ENCODE results near the gene ITPA. TPM values are rescaled to one million over a fixed set of nuclear protein-coding genes. Genes with fewer than 3 reads are reported as not detected.

Gene ITPA
- total and polyA plus RNA-seq, 2 donors (not counting 1 experiment from before 2014, with no cell fraction given): 55.5 to 65.6 TPM

DNA sequence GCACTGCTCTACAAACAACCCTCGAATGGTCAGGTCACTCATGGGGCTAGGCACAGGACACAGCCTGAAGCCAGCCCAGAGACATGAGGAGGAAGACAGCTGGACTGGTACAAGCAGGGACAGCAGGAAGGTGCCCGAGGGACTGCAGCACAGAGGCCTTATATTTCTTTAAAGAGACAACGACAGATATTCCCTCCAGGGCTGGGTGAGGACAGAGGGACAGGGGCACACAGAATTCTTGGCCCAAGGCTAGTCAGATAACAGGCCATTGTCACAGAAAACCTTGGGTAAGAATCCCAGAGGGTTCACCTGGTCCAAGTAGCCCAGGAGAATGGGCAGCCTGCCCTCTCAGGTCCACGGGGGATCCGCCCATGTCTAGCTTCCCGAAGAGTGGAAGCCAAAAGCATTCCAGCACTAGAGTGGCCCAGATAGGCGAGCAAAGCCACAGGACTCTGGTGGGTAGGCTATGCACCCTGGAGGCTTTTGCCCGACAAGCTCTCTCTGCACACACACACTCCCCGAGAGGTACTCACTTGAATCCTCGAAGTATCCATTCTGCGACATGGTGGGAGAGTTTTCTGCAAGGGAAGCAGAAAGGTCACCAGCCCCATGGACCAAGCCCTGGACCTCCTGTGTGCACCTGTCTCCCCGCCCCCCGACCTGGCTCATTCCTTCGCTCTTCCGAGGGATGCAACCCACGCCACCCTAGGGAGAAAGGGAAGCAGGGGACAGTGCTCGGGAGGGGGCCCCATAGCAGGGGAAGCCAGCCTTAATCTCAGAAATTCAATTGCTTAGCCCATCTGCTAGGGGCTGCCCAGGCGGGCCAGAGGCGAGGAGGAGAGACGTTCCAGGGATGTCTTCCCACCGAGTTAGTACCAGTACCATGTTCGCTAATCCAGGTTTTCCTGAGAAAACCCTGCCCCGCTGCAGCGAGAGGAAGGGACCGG, 28.0 kb downstream of the ITPA start:
- peaks cover 44% of the 10 kb centered on the region for H3K27me3 Mint-ChIP-seq
- Histone ChIP-seq H3K36me3 (replicated peaks in 1 of 2; ENCODE audit: control extremely low read depth in 1 of 2, control insufficient read depth in 1 of 2, extremely low read depth in 1 of 2, insufficient read depth in 2 of 2, low read length in 1 of 2) (no peaks in the 10 kb centered on the region), H3K4me1 (ENCODE audit: control insufficient read depth in 2 of 2, insufficient read depth in 2 of 2, low read length in 2 of 2) (peaks cover 18 to 22% of the 10 kb centered on the region in 2 donors), H3K27me3 (replicated peaks in 1 of 4; ENCODE audit: control extremely low read depth in 1 of 4, control insufficient read depth in 3 of 4, insufficient read depth in 4 of 4, low read length in 3 of 4) (peaks cover 0 to 72% (median 23%) of the 10 kb centered on the region in 4 experiments), H3K27ac (ENCODE audit: low read length in 2 of 2) (no peak overlapping the region), H3K4me2 (replicated peaks; ENCODE audit: low read depth, low read length, poor library complexity, severe bottlenecking) (peak overlapping the region; percentile 82), H3K79me2 (ENCODE audit: control insufficient read depth, insufficient read depth, low read length) (no peaks in the 10 kb centered on the region), H2AFZ (ENCODE audit: insufficient read depth, low read depth, low read length, poor library complexity, severe bottlenecking) (peak overlapping the region; percentile 79), H4K20me1 (ENCODE audit: control insufficient read depth, insufficient read depth, low read length, poor library complexity, severe bottlenecking) (no peaks in the 10 kb centered on the region), H3K9me3 (ENCODE audit: control extremely low read depth in 1 of 3, control insufficient read depth in 2 of 3, insufficient read depth in 1 of 3, low read length in 2 of 3) (peaks cover 0 to 19% (median 0%) of the 10 kb centered on the region in 3 donors), H3K4me3 (ENCODE audit: control extremely low read depth in 1 of 5, extremely low read depth in 1 of 5, insufficient read depth in 1 of 5, low read depth in 2 of 5, low read length in 4 of 5) (peak overlapping the region in 2 of 5 experiments; percentile 57 to 64), H3K9ac (ENCODE audit: low read length) (no peak overlapping the region)
- no peak overlapping the region for H3K27ac Mint-ChIP-seq
- POLR2A ChIA-PET: no interaction called here
- WGBS (ENCODE audit: insufficient coverage): 72% methylated on average over 22 of the region's 25 CpGs
- no peak for DNase-seq
- CTCF ChIA-PET: no interaction called here
- peak overlapping the region; percentile 83 for H3K4me3 Mint-ChIP-seq
- intact Hi-C loops (cut with micrococcal nuclease): no loop called here
- no peak for ATAC-seq (ENCODE audit: low read depth)
- H3K9me3 Mint-ChIP-seq (ENCODE audit: insufficient read depth): no peaks in the 10 kb centered on the region
- no peak for TF ChIP-seq EZH2 (IDR thresholded peaks at IDR 0.05; ENCODE audit: borderline replicate concordance, insufficient read depth, low read depth, low read length, poor library complexity, severe bottlenecking)
- TF ChIP-seq, protein P1, sequence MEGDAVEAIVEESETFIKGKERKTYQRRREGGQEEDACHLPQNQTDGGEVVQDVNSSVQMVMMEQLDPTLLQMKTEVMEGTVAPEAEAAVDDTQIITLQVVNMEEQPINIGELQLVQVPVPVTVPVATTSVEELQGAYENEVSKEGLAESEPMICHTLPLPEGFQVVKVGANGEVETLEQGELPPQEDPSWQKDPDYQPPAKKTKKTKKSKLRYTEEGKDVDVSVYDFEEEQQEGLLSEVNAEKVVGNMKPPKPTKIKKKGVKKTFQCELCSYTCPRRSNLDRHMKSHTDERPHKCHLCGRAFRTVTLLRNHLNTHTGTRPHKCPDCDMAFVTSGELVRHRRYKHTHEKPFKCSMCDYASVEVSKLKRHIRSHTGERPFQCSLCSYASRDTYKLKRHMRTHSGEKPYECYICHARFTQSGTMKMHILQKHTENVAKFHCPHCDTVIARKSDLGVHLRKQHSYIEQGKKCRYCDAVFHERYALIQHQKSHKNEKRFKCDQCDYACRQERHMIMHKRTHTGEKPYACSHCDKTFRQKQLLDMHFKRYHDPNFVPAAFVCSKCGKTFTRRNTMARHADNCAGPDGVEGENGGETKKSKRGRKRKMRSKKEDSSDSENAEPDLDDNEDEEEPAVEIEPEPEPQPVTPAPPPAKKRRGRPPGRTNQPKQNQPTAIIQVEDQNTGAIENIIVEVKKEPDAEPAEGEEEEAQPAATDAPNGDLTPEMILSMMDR (IDR thresholded peaks at IDR 0.05): no peak
- peaks cover 19% of the 10 kb centered on the region for H3K4me1 Mint-ChIP-seq

Data from B cell (primary cell).